A549 (cell line): ENCODE measurements around the gene MALAT1. TPM values are rescaled to one million over a fixed set of nuclear protein-coding genes. Genes with fewer than 3 reads are reported as not detected.
A peak's percentile ranks its signal among the peaks of the same experiment; 100 is the strongest.

Source experiments
- ATAC-seq, 2 experiments: fragments of 200-7000 bp in 1 of 2; fragments of >200 bp in 1 of 2; cut with Nextera tagmentation in 1 of 2; cut with Tn5 transposase in 1 of 2; 3 replicates each; pipeline versions ENCODE4 v1.8.0 to v1.9.1; 2018 to 2020; ENCODE audit warnings: mild to moderate bottlenecking in 1 of 2, moderate library complexity in 1 of 2
- CTCF ChIA-PET: fragments of 300-600 bp; sonication (Branson Sonifier 250); formaldehyde crosslinking; extraction: SDS; loops from one replicate; lab custom pipeline; 2021; ENCODE audit warnings: antibody characterized with exemption, inconsistent platforms; lab: Yijun Ruan, JAX
- POLR2A ChIA-PET: fragments of 350-600 bp; formaldehyde crosslinking; extraction: SDS; loops from one replicate; lab custom pipeline; 2021; ENCODE audit warnings: antibody characterized with exemption, inconsistent platforms; lab: Yijun Ruan, JAX
- DNase-seq, 2 experiments: peaks; one replicate each; pipeline versions ENCODE4 v3.0.0 to v3.0.0-alpha.2; 2011 to 2016; ENCODE audit warnings: low read depth in 1 of 2, low spot score in 1 of 2
- FAIRE-seq: peaks from 2 replicates; lab custom pipeline; 2011; peaks lifted over from hg19 to GRCh38; lab: Jason Lieb, UNC
- H3K27ac ChIP-seq, 2 experiments: fragments of >200 bp; sonication (Bioruptor Twin); formaldehyde crosslinking; 3 replicates each; pipeline ENCODE4 v1.5.1; 2016 to 2017
- H3K4me1 ChIP-seq: fragments of >200 bp; sonication (Bioruptor Twin); formaldehyde crosslinking; 3 replicates; pipeline ENCODE4 v1.6.1; 2016
- H3K4me2 ChIP-seq: fragments of >200 bp; sonication (Bioruptor Twin); formaldehyde crosslinking; 3 replicates; pipeline ENCODE4 v1.6.1; 2016
- H3K4me3 ChIP-seq: fragments of >200 bp; sonication (Bioruptor Twin); formaldehyde crosslinking; 3 replicates; pipeline ENCODE4 v1.5.1; 2016
- H3K9me3 ChIP-seq: fragments of >200 bp; sonication (Bioruptor Twin); formaldehyde crosslinking; 3 replicates; pipeline ENCODE4 v1.6.1; 2016
- BHLHE40 ChIP-seq: IDR thresholded peaks from 2 replicates; pipeline ENCODE4 v1.6.1; 2012; ENCODE audit warnings: low read depth, low read length, inconsistent platforms
- E2F6 ChIP-seq: IDR thresholded peaks from 2 replicates; pipeline ENCODE4 v1.6.1; 2012; ENCODE audit warnings: low read depth, borderline replicate concordance
- EHF ChIP-seq: fragments of 250-450 bp; sonication (Bioruptor Pico); IDR thresholded peaks from 2 replicates; pipeline ENCODE4 v1.5.0; 2020; ENCODE audit warnings: mild to moderate bottlenecking
- ELK1 ChIP-seq: fragments of 150-350 bp; IDR thresholded peaks from 2 replicates; pipeline ENCODE4 v1.6.1; 2014; ENCODE audit warnings: low read depth, mild to moderate bottlenecking, low read length
- ESRRA ChIP-seq: fragments of 150-350 bp; IDR thresholded peaks from 2 replicates; pipeline ENCODE4 v1.6.1; 2014; ENCODE audit warnings: mild to moderate bottlenecking, low read length, borderline replicate concordance
- FOSB ChIP-seq: fragments of 250-450 bp; sonication (Bioruptor Pico); IDR thresholded peaks from 2 replicates; pipeline ENCODE4 v1.5.0; 2020; ENCODE audit warnings: mild to moderate bottlenecking, moderate library complexity
- FOSL2 ChIP-seq, 2 experiments: fragments of 450-650 bp in 1 of 2; fragments of >200 bp in 1 of 2; sonication (Bioruptor Twin) in 1 of 2; formaldehyde crosslinking; IDR thresholded peaks; 2 replicates each; pipeline versions ENCODE4 v1.5.0 to v1.6.1; 2016 to 2020; ENCODE audit warnings: mild to moderate bottlenecking in 1 of 2, moderate library complexity in 1 of 2
- FOXS1 ChIP-seq: fragments of 250-450 bp; sonication (Bioruptor Pico); IDR thresholded peaks from 2 replicates; pipeline ENCODE4 v1.5.0; 2020; ENCODE audit warnings: mild to moderate bottlenecking, moderate library complexity
- HES2 ChIP-seq: fragments of >200 bp; sonication (Bioruptor Twin); formaldehyde crosslinking; IDR thresholded peaks from 2 replicates; pipeline ENCODE4 v1.6.1; 2016
- HEYL ChIP-seq: fragments of 250-450 bp; sonication (Bioruptor Pico); IDR thresholded peaks from 2 replicates; pipeline ENCODE4 v1.8.0; 2021; ENCODE audit warnings: mild to moderate bottlenecking, moderate library complexity
- HOXB13 ChIP-seq: fragments of 250-450 bp; sonication (Bioruptor Pico); IDR thresholded peaks from 2 replicates; pipeline ENCODE4 v1.5.0; 2020; ENCODE audit warnings: low read depth, mild to moderate bottlenecking, moderate library complexity
- HOXB5 ChIP-seq: fragments of 250-450 bp; sonication (Bioruptor Pico); IDR thresholded peaks from 2 replicates; pipeline ENCODE4 v1.5.0; 2020; ENCODE audit warnings: mild to moderate bottlenecking, moderate library complexity
- MAFK ChIP-seq: fragments of 450-650 bp; IDR thresholded peaks from 2 replicates; pipeline ENCODE4 v1.6.1; 2014; ENCODE audit not compliant: partially characterized antibody
- PHF8 ChIP-seq: fragments of 200-600 bp; sonication (generic); IDR thresholded peaks from 2 replicates; pipeline ENCODE4 v1.6.1; 2016; ENCODE audit warnings: low read depth, mild to moderate bottlenecking, antibody characterized with exemption, moderate library complexity, borderline replicate concordance
- RAD21 ChIP-seq, 2 experiments: fragments of >200 bp in 1 of 2; sonication (Bioruptor Twin) in 1 of 2; formaldehyde crosslinking in 1 of 2; IDR thresholded peaks in 1 of 2; conservative IDR thresholded peaks in 1 of 2; 2 replicates in 1 of 2; 3 replicates in 1 of 2; pipeline ENCODE4 v1.6.1; 2012 to 2018; ENCODE audit warnings: inconsistent platforms in 1 of 2
- RARB ChIP-seq: fragments of 250-450 bp; sonication (Bioruptor Pico); IDR thresholded peaks from 2 replicates; pipeline ENCODE4 v1.8.0; 2021; ENCODE audit warnings: mild to moderate bottlenecking, moderate library complexity
- RCOR1 ChIP-seq: fragments of 150-350 bp; IDR thresholded peaks from 2 replicates; pipeline ENCODE4 v1.6.1; 2014; ENCODE audit warnings: antibody characterized with exemption, low read length, low read depth
- TFCP2L1 ChIP-seq: fragments of 250-450 bp; sonication (Bioruptor Pico); IDR thresholded peaks from 2 replicates; pipeline ENCODE4 v1.5.0; 2021; ENCODE audit warnings: mild to moderate bottlenecking
- ZNF302 ChIP-seq: fragments of 250-450 bp; sonication (Bioruptor Pico); IDR thresholded peaks from 2 replicates; pipeline ENCODE4 v1.9.0; 2021; ENCODE audit warnings: inconsistent platforms, mild to moderate bottlenecking, moderate library complexity
- whole genome bisulfite sequencing: methylation state at CpG from one replicate; pipeline ENCODE4 v1.1.6; 2017; ENCODE audit errors: missing lambda C conversion rate; 5-methylcytosine and 5-hydroxymethylcytosine counted together
- polyA plus RNA-seq, 4 experiments: library from polyadenylated mRNA; depleted of rRNA in 3 of 4; stranded (reverse); fragments of >200 nt; fragmentation: RNase III in 1 of 4; extraction: RNeasy Plus Mini Kit Qiagen cat#74134 plus additional on column Dnase treatment in 1 of 4; gene quantifications; 2 replicates in 3 of 4; 3 replicates in 1 of 4; pipeline ENCODE4 v1.2.3, GENCODE V29; 2011 to 2017

Gene MALAT1
- polyA plus RNA-seq, 2 of the 4 experiments (the other 2 are of a cell fraction), result 188 to 1,041 TPM

GRCh38 chr11:65487467-65488272 is 11.2 kb upstream of the MALAT1 start (continued):
- TF ChIP-seq ELK1 (no peak), HOXB13 (CRISPR knock-in tag) (peak; percentile 96), RAD21 (conservative IDR thresholded peaks at IDR 0.05 in 1 of 2, IDR thresholded peaks at IDR 0.05 in 1 of 2) (no peak)

- FAIRE-seq (no peak), ATAC-seq (peak; percentile 1 to 2; a peak in 4 of 6 replicates), DNase-seq (peak in 1 of 2 experiments; percentile 66)
- TF ChIP-seq EHF (0 out of 2 replicates have a peak, but pooled peaks have one; percentile 38), HEYL (0 out of 2 replicates have a peak, but pooled peaks have one; percentile 17), HOXB5 (no peak; the same call in 1 of the 2 replicates), RCOR1 (0 out of 2 replicates have a peak, but pooled peaks have one; percentile 8), BHLHE40 (0 out of 2 replicates have a peak, but pooled peaks have one; percentile 59), FOSB (CRISPR knock-in tag) (0 out of 2 replicates have a peak, but pooled peaks have one; percentile 21), ESRRA (no peak), FOSL2 (IDR thresholded peaks at IDR 0.05) (no peak), FOSL2 (CRISPR knock-in tag; IDR thresholded peaks at IDR 0.05) (peak; percentile 49; the same call in 1 of the 2 replicates), TFCP2L1 (0 out of 2 replicates have a peak, but pooled peaks have one; percentile 54), E2F6 (no peak), MAFK (peak; percentile 79), ZNF302 (0 out of 2 replicates have a peak, but pooled peaks have one; percentile 52), HES2 (no peak), PHF8 (no peak), FOXS1 (CRISPR knock-in tag) (0 out of 2 replicates have a peak, but pooled peaks have one; percentile 16), RARB (peak; percentile 51; the same call in 1 of the 2 replicates)
- peak overlapping the region; percentile 77 for H3K4me2 ChIP-seq
- WGBS, result 16% methylated on average over 9 of the region's 10 CpGs
- 0 out of 3 replicates have a peak overlapping the region, but pooled peaks have one; percentile 3 for H3K4me3 ChIP-seq
- POLR2A ChIA-PET, result interaction anchor here (1.4 to 26.7 kb wide), 6 partner anchors 10 to 69 kb away, joined by 3 to 1006 read pairs (median 22); partner anchors contain the start of genes MALAT1 and NEAT1
- CTCF ChIA-PET, result interaction anchor here (0.9 to 30.0 kb wide), 5 partner anchors 9 to 72 kb away, joined by 3 to 947 read pairs (median 16); partner anchors contain the start of gene MALAT1
- no peaks in the 10 kb centered on the region for H3K9me3 ChIP-seq
- H3K27ac ChIP-seq, result peak overlapping the region; percentile 98 to 100
- H3K4me1 ChIP-seq, result peaks cover 88% of the 10 kb centered on the region
Measured at GRCh38 chr11:65488273-65489034, 10.4 kb upstream of the MALAT1 start.
